Skin epidermis (tissue), 12 donors: ENCODE data around the gene SIGLEC8.
A peak's percentile ranks its signal among the peaks of the same experiment; 100 is the strongest.
"Not testable (repeated sequence)": the region's sequence is repeated elsewhere in the genome, so short reads cannot be mapped to it uniquely, and the experiment has no call there.

Experiments used
- H3K27ac ChIP-seq, 21 experiments: fragments of 200-600 bp; sonication (generic) in 11 of 21; one replicate each; pipeline ENCODE4 v1.5.0; 2020; ENCODE audit warnings: mild to moderate bottlenecking in 3 of 21, inconsistent platforms in 2 of 21, moderate library complexity in 2 of 21
- H3K4me3 ChIP-seq, 7 experiments: fragments of 200-600 bp; sonication (generic) in 2 of 7; one replicate each; pipeline ENCODE4 v1.5.0; 2020; ENCODE audit warnings: inconsistent platforms in 2 of 7, mild to moderate bottlenecking in 2 of 7, moderate library complexity in 1 of 7

The SIGLEC8 gene

DNA sequence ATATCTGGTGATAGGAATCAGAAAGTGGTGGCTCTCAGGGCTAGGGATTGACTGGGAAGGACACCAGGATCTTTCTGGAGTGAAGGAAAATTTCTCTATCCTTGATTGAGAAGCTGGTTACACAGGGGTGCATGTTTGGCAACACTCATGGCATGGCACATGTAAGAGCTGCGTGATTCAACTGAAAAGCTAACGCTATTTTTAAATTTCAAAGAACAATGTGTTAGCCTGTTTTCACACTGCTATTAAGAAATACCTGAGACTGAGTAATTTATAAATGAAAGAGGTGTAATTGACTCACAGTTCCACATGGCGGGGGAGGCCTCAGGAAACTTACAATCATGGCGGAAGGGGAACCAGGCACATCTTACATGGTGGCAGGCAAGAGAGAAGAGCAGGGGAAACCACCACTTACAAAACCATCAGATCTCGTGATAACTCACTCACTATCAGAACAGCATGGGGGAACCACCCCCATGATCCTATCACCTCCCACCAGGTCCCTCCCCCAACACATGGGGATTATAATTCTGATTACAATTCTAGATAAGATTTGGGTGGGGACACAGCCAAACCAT lies 7.4 kb downstream of the SIGLEC8 start:
- H3K27ac ChIP-seq = no peak overlapping the region
- no peak overlapping the region for H3K4me3 ChIP-seq

DNA sequence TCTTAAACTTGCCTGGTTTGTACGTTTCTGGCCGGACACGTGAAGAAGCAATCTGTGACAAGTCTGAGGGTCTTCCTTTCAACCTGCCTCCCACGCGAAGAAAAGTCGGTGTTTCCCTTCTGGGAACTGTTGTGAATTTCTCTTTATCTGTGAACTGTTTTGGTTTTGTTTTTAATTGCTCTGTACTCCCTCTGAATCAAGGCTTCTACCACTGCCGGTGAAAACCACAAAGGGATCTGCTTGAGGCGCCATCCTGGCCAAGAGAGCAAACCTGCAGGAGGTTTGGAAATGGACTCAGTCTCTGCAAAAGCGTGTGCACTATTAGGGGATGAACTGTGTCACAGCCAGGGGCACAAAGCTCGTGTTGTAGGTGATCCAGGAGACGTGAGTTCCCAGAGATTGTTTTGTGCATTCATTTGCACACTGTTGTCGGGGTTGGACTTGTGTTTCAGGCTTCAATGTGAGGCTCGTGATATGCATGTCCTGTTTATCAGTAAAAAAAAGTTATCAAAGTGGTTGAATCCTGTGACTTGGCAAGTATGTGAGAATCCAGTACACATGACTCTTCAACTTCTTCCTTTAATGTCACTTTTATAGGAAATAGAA lies 9.7 kb downstream of the SIGLEC8 start:
- peak overlapping the region in 1 of 21 experiments; percentile 14 for H3K27ac ChIP-seq

GRCh38 chr19:51448011-51448410 lies 10.2 kb downstream of the SIGLEC8 start:
- Histone ChIP-seq H3K27ac (peak overlapping the region in 1 of 21 experiments; percentile 14), H3K4me3 (no peak overlapping the region)

More for the DNA sequence above, 9.7 kb downstream of the SIGLEC8 start:
- no peak overlapping the region for H3K4me3 ChIP-seq

DNA sequence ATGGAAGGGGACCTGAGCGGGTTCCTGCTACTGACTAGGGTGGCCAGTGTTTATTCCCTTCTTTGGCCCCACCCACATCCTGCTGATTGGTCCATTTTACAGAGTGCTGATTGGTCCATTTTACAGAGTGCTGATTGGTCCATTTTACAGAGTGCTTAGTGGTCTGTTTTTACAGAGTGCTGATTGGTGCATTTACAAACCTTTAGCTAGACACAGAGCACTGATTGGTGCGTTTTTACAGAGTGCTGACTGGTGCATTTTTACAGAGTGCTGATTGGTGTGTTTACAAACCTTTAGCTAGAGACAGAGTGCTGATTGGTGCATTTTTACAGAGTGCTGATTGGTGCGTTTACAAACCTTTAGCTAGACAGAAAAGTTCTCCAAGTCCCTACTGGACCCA lies 10.7 kb downstream of the SIGLEC8 start:
- H3K27ac ChIP-seq = not testable (repeated sequence)

DNA sequence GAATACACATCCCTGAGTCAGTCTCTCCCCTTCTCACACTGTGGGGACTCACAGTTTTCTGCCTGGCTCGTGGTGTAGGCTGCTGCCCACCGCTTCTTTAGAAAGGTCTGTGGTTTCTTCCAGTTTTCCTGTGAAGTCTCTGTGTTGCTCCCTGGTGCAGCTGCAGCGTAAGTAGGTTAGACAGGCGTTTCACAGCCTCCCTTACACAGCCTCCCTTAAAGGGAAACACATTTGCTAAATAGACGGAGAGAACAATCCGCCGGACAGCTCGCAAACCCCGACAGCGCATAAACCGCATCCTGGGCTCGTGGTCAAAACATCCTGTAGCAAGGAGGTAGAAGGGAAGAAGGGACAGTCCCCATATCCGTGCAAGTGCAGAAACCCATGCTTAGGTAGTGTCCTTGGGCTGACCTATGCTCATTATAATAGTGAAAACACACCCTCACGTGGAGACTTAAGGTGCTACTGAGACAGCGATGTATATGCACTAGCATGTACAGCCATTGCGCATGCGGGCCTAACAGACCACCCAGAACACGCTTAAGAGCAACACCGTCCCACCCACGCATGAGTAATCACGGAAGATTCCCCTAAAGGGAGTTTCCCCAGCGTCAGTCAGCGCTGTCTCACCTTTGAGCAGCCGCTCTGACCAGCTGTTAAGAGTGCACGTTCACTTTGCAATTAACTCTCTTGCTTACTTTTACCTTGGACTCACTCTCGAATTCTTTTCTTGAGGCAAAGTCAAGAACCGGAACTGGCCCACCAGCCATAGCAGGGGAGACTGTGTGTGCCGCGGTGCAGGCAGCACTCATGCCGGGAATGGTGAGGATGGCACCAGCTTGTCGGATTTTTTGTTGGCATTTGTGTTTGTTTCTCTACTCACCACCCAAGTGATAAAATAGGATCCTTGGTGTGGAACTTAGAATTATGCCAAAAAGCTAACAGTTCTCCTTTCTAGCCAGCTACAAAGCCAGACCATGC lies 16.6 kb downstream of the SIGLEC8 start:
- H3K27ac ChIP-seq = peak overlapping the region in 6 of 21 experiments; percentile 25 to 66 (median 61)
- H3K4me3 ChIP-seq = peak overlapping the region in 2 of 7 experiments; percentile 1 to 6

More for the DNA sequence above, 10.7 kb downstream of the SIGLEC8 start:
- not testable (repeated sequence) for H3K4me3 ChIP-seq

- peak overlapping the region in 1 of 7 experiments; percentile 6 for H3K4me3 ChIP-seq
- H3K27ac ChIP-seq = peak overlapping the region in 6 of 21 experiments; percentile 25 to 66 (median 61)
These were observed 17.3 kb downstream of the SIGLEC8 start for GRCh38 chr19:51440846-51441409.

DNA sequence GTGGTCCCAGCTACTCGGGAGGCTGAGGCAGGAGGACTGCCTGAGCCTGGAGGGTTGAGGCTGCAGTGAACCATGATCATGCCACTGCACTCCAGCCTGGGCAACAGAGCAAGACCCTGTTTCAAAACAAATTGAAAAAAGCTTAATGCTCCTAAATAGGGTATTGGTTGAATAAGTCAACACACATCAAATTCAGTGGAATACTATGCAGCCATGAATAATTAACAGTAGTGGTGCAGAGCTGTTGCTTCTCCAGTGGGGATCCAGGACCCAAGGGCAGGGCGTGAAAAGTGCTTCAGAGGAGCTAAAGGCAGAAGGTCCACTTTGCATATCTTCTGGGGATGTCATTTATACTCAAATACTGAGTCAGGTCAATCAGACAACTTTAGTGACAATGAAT lies 18.2 kb downstream of the SIGLEC8 start:
- H3K27ac ChIP-seq = no peak overlapping the region
- H3K4me3 ChIP-seq = no peak overlapping the region

DNA sequence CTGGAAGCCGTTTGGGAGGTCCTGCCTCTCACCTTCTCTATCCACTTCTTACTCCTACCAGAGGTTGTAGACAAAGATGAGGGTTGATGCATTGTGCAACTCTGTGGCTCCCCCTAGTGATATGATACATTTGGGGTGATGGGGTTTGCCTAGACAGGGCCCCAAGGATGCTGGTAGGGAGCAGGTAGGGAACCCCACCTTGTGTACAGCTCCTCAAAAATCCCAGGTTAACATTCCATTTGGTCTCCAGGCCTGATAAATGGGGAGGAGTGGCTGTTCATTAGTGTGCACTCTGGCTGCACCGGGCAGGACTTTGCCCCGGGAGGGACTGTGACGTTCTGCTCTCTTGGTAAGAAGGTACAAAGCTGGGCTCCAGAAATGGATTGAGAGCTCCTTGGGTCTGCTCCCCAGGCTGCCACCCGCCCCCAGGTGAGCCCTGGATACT lies 19.2 kb downstream of the SIGLEC8 start:
- H3K4me3 ChIP-seq = no peak overlapping the region
- H3K27ac ChIP-seq = no peak overlapping the region

DNA sequence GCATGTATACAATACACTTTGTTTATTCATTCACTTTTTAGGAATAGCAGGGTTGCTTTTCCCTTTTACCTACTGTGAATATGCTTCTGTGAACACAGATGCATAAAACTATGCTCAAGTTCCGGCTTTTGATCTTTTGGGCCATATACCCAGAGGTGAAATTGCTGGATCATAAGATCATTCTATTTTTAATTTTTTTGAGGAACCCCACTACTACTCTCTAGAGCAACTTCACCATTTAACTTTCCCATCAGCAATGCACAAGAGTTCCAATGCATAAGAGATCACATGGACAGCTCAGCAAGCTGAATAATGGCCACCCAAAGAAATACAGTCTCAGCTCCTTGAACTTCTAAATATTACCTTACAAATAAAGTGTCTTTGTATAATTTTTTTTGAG lies 23.8 kb downstream of the SIGLEC8 start:
- H3K4me3 ChIP-seq = no peak overlapping the region
- no peak overlapping the region for H3K27ac ChIP-seq

GRCh38 chr19:51433043-51433442 lies 25.2 kb downstream of the SIGLEC8 start:
- no peak overlapping the region for H3K27ac ChIP-seq
- H3K4me3 ChIP-seq = no peak overlapping the region

DNA sequence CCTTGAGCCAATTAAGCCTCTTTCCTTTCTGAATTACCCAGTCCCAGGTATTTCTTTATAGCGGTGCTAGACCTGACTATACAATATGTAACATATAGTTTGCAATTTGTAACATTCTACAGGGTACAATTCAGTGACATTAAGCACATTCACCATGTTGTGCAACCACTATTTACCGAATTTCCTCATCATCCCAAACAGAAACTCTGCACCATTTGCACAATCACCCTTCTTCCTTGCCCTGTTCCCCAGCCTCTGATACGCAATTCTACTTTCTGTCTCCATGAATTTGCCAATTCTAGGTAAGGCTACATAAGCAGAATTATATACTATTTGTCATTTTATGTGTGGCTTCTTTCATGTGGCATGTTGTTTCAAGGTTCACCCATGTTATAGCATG lies 27.1 kb downstream of the SIGLEC8 start:
- Histone ChIP-seq H3K27ac (no peak overlapping the region), H3K4me3 (no peak overlapping the region)

DNA sequence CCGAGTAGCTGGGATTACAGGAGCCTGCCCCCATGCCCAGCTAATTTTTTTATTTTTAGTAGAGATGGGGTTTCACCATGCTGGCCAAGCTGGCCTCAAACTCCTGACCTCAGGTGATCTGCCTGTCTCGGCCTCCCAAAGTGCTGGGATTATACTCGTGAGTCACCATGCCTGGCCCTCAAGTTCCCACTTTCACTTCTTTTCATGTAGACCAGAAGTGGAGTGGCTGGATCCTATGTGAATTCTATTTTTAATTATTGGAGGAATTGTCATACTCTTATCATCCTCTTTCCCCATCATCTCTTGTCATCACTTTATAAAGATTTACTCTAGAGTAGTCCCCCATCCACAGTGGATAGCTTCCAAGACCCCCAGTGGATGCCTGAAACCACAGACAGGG lies 28.0 kb downstream of the SIGLEC8 start:
- H3K27ac ChIP-seq = no peak overlapping the region
- H3K4me3 ChIP-seq = no peak overlapping the region

DNA sequence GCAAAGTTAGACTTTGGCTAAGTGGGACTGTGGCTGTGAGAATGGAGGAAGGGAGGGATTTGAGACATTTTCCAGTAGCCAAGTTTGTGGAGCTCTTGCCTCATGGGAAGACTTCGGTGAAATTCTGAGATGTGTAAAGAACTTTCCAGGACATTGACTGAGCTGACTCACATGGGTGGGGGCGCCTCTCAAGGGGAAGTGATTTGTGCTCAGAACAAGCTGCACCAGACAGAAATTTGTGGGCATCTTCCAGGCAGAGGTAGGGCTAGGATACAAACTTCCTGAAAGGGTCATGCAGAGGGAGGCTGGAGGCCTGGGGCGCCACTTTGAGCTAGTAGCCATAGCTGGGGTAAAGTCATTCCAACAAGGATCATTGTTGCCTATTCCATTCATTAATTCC lies 31.1 kb downstream of the SIGLEC8 start:
- Histone ChIP-seq H3K4me3 (no peak overlapping the region), H3K27ac (no peak overlapping the region)

DNA sequence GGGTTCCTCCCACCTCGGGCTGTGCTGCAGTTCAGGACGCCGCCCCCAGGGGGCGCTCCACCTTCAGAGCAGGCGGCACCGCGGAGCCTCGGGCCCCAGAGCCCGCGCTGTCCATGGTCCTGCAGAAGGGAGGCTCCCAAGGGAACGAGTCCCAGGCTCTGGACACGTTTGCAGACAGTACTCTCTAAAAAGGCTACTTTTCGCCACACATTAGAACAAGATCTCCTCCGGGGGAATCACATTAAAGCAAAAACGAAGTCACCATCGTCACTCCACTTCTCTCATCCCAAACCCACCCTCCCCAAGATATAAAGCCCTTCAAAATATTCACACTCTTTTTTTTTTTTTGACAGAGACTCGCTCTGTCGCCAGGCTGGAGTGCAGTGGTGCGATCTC lies 36.2 kb downstream of the SIGLEC8 start:
- H3K27ac ChIP-seq = no peak overlapping the region
- no peak overlapping the region for H3K4me3 ChIP-seq

DNA sequence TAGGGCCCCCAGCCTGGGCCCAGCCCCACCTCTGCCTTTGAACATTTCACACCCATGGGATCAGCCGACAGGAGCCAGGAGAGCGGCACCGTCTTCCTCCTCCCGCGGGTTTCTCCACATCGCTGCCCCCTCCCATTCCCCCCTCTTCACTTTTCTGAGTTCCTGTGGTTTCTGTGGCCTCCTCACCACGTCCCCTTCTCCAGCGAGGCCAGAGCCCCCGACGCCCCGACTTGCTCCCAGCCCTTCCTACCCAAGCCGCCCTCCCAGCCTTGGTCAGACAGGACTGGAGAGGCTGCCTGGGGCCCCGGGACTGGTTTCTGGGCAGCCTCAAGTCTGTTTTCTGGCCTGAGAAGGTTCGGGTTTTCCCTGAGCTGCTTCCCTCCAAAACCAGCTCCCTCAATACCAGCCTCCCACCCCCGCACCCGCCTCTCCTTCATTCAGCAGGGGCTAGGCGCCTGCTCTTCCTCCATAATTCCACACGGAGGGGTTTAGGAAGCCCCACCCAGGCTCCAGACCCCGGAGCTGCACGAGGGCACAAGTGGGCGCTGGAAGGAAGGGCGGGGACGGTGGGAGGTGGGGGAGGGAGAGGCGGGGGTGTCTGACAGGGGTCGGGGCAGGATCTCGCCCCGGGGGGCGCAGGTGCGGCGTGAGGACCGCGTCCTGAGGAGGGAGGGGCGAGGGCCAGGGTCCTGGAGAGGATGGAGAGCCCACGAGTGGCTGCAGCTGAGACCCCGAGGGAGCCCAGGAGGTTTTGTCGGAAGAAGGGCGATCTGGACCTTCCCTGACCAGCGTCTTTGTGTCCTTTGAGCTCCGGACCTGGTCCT lies 36.8 kb downstream of the SIGLEC8 start:
- no peak overlapping the region for H3K4me3 ChIP-seq
- no peak overlapping the region for H3K27ac ChIP-seq

DNA sequence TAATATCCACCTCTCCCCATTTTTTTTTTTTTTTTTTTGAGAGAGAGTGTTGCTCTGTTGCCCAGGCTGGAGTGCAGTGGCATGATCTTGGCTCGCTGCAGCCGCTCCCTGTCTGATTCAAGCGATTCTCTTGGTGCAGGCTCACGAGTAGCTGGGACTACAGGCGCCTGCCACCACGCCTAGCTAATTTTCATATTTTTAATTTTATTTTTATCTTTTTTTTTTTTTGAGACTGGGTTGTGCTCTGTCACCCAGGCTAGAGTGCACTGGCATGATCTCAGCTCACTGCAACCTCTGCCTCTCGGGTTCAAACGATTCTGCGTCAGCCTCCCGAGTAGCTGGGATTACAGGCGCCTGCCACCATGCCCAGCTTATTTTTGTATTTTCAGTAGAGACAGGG lies 37.7 kb downstream of the SIGLEC8 start:
- H3K27ac ChIP-seq, H3K4me3 ChIP-seq: not testable (repeated sequence)

GRCh38 chr19:51418707-51419106 lies 39.5 kb downstream of the SIGLEC8 start:
- no peak overlapping the region for H3K4me3 ChIP-seq
- no peak overlapping the region for H3K27ac ChIP-seq

GRCh38 chr19:51417810-51418157 lies 40.5 kb downstream of the SIGLEC8 start:
- H3K27ac ChIP-seq = peak overlapping the region in 10 of 21 experiments; percentile 39 to 76 (median 62)
- H3K4me3 ChIP-seq = no peak overlapping the region

- no peak within 1 kb of the TSS for H3K4me3 ChIP-seq
These were observed 41.0 kb downstream of the SIGLEC8 start, which contains the start of gene SIGLEC10 for GRCh38 chr19:51417107-51417809. SIGLEC10 (minus strand) TSS chr19:51417642; CDS start chr19:51417581, 61 bp downstream.

More at GRCh38 chr19:51417107-51417809, 41.0 kb downstream of the SIGLEC8 start, which contains the start of gene SIGLEC10:
- H3K27ac ChIP-seq = peak within 1 kb of the TSS in 11 of 21 experiments; percentile 23 to 76 (median 60)
